H1 (cell line): ENCODE results near the gene TAS2R42. TPM values are rescaled to one million over a fixed set of nuclear protein-coding genes. Genes with fewer than 3 reads are reported as not detected.

Experiments used
- CTCF ChIA-PET: fragments of 300-600 bp; sonication (Branson Sonifier 250); formaldehyde crosslinking; loops from one replicate; lab custom pipeline; 2021; ENCODE audit not compliant: partially characterized antibody; lab: Charles Lee
- POLR2A ChIA-PET: fragments of 300-600 bp; sonication (Branson Sonifier 250); formaldehyde crosslinking; loops from one replicate; lab custom pipeline; 2021; ENCODE audit warnings: inconsistent platforms; ENCODE audit not compliant: partially characterized antibody; lab: Charles Lee
- DNase-seq, 2 experiments: peaks; one replicate each; pipeline versions ENCODE4 v3.0.0 to v3.0.0-alpha.2; 2010 to 2022; ENCODE audit warnings: low spot score in 2 of 2, low read depth in 1 of 2, mixed read lengths in 1 of 2
- FAIRE-seq: peaks from 2 replicates; lab custom pipeline; 2011; peaks lifted over from hg19 to GRCh38; lab: Jason Lieb, UNC
- H2AFZ ChIP-seq: 2 replicates; pipeline ENCODE4 v1.8.1; 2012; ENCODE audit warnings: low read length, inconsistent platforms
- H2AK5ac ChIP-seq: 2 replicates; pipeline ENCODE4 v1.6.1; 2013; ENCODE audit warnings: low read depth, low read length
- H2BK120ac ChIP-seq: replicated peaks from 2 replicates; pipeline ENCODE3; 2013; ENCODE audit warnings: low read depth, low read length, inconsistent platforms
- H2BK12ac ChIP-seq: 2 replicates; pipeline ENCODE4 v1.6.1; 2013; ENCODE audit warnings: low read depth, low read length
- H2BK15ac ChIP-seq: 2 replicates; pipeline ENCODE4 v1.6.1; 2013; ENCODE audit warnings: low read length
- H2BK20ac ChIP-seq: 2 replicates; pipeline ENCODE4 v1.6.1; 2013; ENCODE audit warnings: low read length
- H2BK5ac ChIP-seq: 2 replicates; pipeline ENCODE4 v1.6.1; 2013; ENCODE audit warnings: low read depth, low read length
- H3K14ac ChIP-seq: 2 replicates; pipeline ENCODE4 v1.6.1; 2013; ENCODE audit warnings: inconsistent platforms; ENCODE audit not compliant: insufficient read length
- H3K18ac ChIP-seq: 2 replicates; pipeline ENCODE4 v1.6.1; 2013; ENCODE audit warnings: low read length; ENCODE audit errors: extremely low read depth
- H3K23ac ChIP-seq: 2 replicates; pipeline ENCODE4 v1.6.1; 2013; ENCODE audit warnings: inconsistent platforms; ENCODE audit not compliant: insufficient read length
- H3K23me2 ChIP-seq: 2 replicates; pipeline ENCODE4 v1.6.1; 2013; ENCODE audit warnings: low read depth, low read length
- H3K27ac ChIP-seq: 2 replicates; pipeline ENCODE4 v1.6.1; 2011; ENCODE audit warnings: low read depth, low read length, inconsistent platforms
- H3K27me3 ChIP-seq, 4 experiments: replicated peaks in 1 of 4; 1 replicate in 1 of 4; 2 replicates in 3 of 4; pipeline versions ENCODE4 v1.6.1 to v1.8.1; 2011 to 2013; ENCODE audit warnings: low read length in 3 of 4, mild to moderate bottlenecking in 3 of 4, inconsistent platforms in 2 of 4, mixed read lengths in 2 of 4, moderate library complexity in 1 of 4; ENCODE audit not compliant: control insufficient read depth in 3 of 4, insufficient read depth in 3 of 4; ENCODE audit errors: extremely low read depth in 1 of 4
- H3K36me3 ChIP-seq, 4 experiments: 2 replicates each; pipeline versions ENCODE4 v1.6.1 to v1.8.1; 2011 to 2013; ENCODE audit warnings: mild to moderate bottlenecking in 4 of 4, low read length in 3 of 4, moderate library complexity in 2 of 4, control low read depth in 1 of 4, inconsistent platforms in 1 of 4; ENCODE audit not compliant: insufficient read depth in 4 of 4, control insufficient read depth in 2 of 4
- H3K4ac ChIP-seq: replicated peaks from 2 replicates; pipeline ENCODE3; 2013; ENCODE audit warnings: low read length, low read depth, mixed read lengths, inconsistent platforms; ENCODE audit not compliant: insufficient read length
- H3K4me1 ChIP-seq, 4 experiments: replicated peaks in 1 of 4; 1 replicate in 1 of 4; 2 replicates in 3 of 4; pipeline versions ENCODE4 v1.6.1 to v1.8.1; 2011 to 2013; ENCODE audit warnings: low read length in 3 of 4, inconsistent platforms in 2 of 4, mixed read lengths in 1 of 4; ENCODE audit not compliant: insufficient read depth in 4 of 4, control insufficient read depth in 3 of 4
- H3K4me2 ChIP-seq, 2 experiments: 2 replicates each; pipeline versions ENCODE4 v1.6.1 to v1.8.1; 2011 to 2013; ENCODE audit warnings: low read depth in 2 of 2, low read length in 2 of 2, control low read depth in 1 of 2, inconsistent platforms in 1 of 2, mild to moderate bottlenecking in 1 of 2; ENCODE audit not compliant: insufficient read depth in 1 of 2
- H3K4me3 ChIP-seq, 4 experiments: fragments of 200-600, 300-600 bp in 1 of 4; sonication (generic), shearing (Covaris generic), sonication (Bioruptor Twin) in 1 of 4; 2 replicates each; pipeline versions ENCODE4 v1.5.1 to v1.8.1; 2011 to 2016; ENCODE audit warnings: low read length in 4 of 4, low read depth in 3 of 4, control low read depth in 2 of 4, inconsistent platforms in 2 of 4, mild to moderate bottlenecking in 2 of 4, mixed read lengths in 1 of 4, moderate library complexity in 1 of 4; ENCODE audit not compliant: insufficient read depth in 2 of 4; ENCODE audit errors: extremely low read depth in 1 of 4
- H3K56ac ChIP-seq: replicated peaks from 2 replicates; pipeline ENCODE3; 2013; ENCODE audit warnings: low read depth, mild to moderate bottlenecking, mixed read lengths, low read length, inconsistent platforms; ENCODE audit not compliant: insufficient read length
- H3K79me1 ChIP-seq: 2 replicates; pipeline ENCODE4 v1.6.1; 2013; ENCODE audit warnings: low read depth, low read length, control low read depth
- H3K79me2 ChIP-seq, 2 experiments: 2 replicates each; pipeline versions ENCODE4 v1.6.1 to v1.8.1; 2012 to 2013; ENCODE audit warnings: low read length in 2 of 2, mild to moderate bottlenecking in 2 of 2, inconsistent platforms in 1 of 2; ENCODE audit not compliant: insufficient read depth in 2 of 2, control insufficient read depth in 1 of 2
- H3K9ac ChIP-seq, 4 experiments: replicated peaks in 1 of 4; 1 replicate in 1 of 4; 2 replicates in 3 of 4; pipeline versions ENCODE4 v1.6.1 to v1.8.1; 2011 to 2013; ENCODE audit warnings: low read depth in 3 of 4, low read length in 3 of 4, control low read depth in 2 of 4, mild to moderate bottlenecking in 2 of 4, moderate library complexity in 2 of 4, inconsistent platforms in 1 of 4; ENCODE audit errors: extremely low read depth in 1 of 4
- H3K9me3 ChIP-seq, 2 experiments: 2 replicates each; pipeline versions ENCODE4 v1.6.1 to v1.8.1; 2012 to 2013; ENCODE audit warnings: mild to moderate bottlenecking in 2 of 2, moderate library complexity in 2 of 2, control low read depth in 1 of 2, inconsistent platforms in 1 of 2, low read depth in 1 of 2, low read length in 1 of 2, mixed read lengths in 1 of 2; ENCODE audit not compliant: insufficient read depth in 2 of 2
- H4K20me1 ChIP-seq, 2 experiments: replicated peaks in 1 of 2; 2 replicates each; pipeline versions ENCODE3 to v1.8.1; 2011 to 2013; ENCODE audit warnings: inconsistent platforms in 2 of 2, low read length in 2 of 2, mild to moderate bottlenecking in 1 of 2; ENCODE audit not compliant: insufficient read depth in 2 of 2, control insufficient read depth in 1 of 2
- H4K5ac ChIP-seq: 2 replicates; pipeline ENCODE4 v1.6.1; 2013; ENCODE audit warnings: low read length, low read depth, mixed read lengths, inconsistent platforms; ENCODE audit not compliant: insufficient read length
- H4K8ac ChIP-seq: 2 replicates; pipeline ENCODE4 v1.8.0; 2013; ENCODE audit warnings: mild to moderate bottlenecking, moderate library complexity, low read length, inconsistent platforms; ENCODE audit not compliant: insufficient read depth; ENCODE audit errors: extremely low read depth
- H4K91ac ChIP-seq: replicated peaks from 2 replicates; pipeline ENCODE3; 2013; ENCODE audit warnings: low read length, mixed read lengths, inconsistent platforms; ENCODE audit not compliant: insufficient read length
- CREB1 ChIP-seq: IDR thresholded peaks from 2 replicates; pipeline ENCODE4 v1.6.1; 2012; ENCODE audit warnings: inconsistent platforms
- EZH2 ChIP-seq: fragments of 200-600 bp; sonication (generic); IDR thresholded peaks from 2 replicates; pipeline ENCODE4 v1.7.1; 2012; ENCODE audit warnings: low read depth, mild to moderate bottlenecking, moderate library complexity, low read length, inconsistent platforms; ENCODE audit not compliant: severe bottlenecking
- NANOG ChIP-seq: IDR thresholded peaks from 2 replicates; pipeline ENCODE4 v1.6.1; 2011; ENCODE audit warnings: low read length, low read depth, mild to moderate bottlenecking, inconsistent platforms; ENCODE audit not compliant: insufficient read depth, poor library complexity, severe bottlenecking
- PHF8 ChIP-seq: fragments of 200-600 bp; sonication (generic); conservative IDR thresholded peaks from 2 replicates; pipeline ENCODE4 v1.7.1; 2012; ENCODE audit warnings: low read depth, mild to moderate bottlenecking, inconsistent platforms, low read length, moderate library complexity
- TCF12 ChIP-seq: IDR thresholded peaks from 2 replicates; pipeline ENCODE4 v1.6.1; 2011; ENCODE audit warnings: low read depth, mild to moderate bottlenecking, low read length
- TEAD4 ChIP-seq: IDR thresholded peaks from 2 replicates; pipeline ENCODE4 v1.6.1; 2012; ENCODE audit warnings: low read depth, low read length, inconsistent platforms, mixed read lengths
- ZNF274 ChIP-seq: IDR thresholded peaks from 2 replicates; pipeline ENCODE4 v1.7.0; 2012; ENCODE audit warnings: low read length, borderline replicate concordance; ENCODE audit errors: extremely low read depth
- polyA plus RNA-seq, 7 experiments: library from polyadenylated mRNA; depleted of rRNA in 3 of 7; stranded (reverse) in 5 of 7; unstranded in 2 of 7; fragments of >200 nt in 5 of 7; fragments of 200-250 nt in 2 of 7; gene quantifications; 1 replicate in 5 of 7; 2 replicates in 1 of 7; 4 replicates in 1 of 7; pipeline versions ENCODE4 v1.2.1 to v1.2.3, GENCODE V29; 2011 to 2013; ENCODE audit warnings: missing spikeins in 2 of 7, mixed read lengths in 2 of 7
- total RNA-seq: library from RNA; stranded (reverse); fragmentation: NEBNext Ultra II Directional; extraction: Animal tissue kit (Norgen Biotek cat#: 25700); gene quantifications from 2 replicates; pipeline ENCODE4 v1.2.1, GENCODE V29; 2021
- TF ChIP-seq, protein P1 (sequence below): IDR thresholded peaks from 2 replicates; pipeline ENCODE4 v1.6.1; 2011; ENCODE audit warnings: low read length, improper control_type of control experiment
- TF ChIP-seq, protein P2 (sequence below): IDR thresholded peaks from 2 replicates; pipeline ENCODE4 v1.6.1; 2012; ENCODE audit warnings: low read length, inconsistent platforms

The TAS2R42 gene
- total and polyA plus RNA-seq, 2 of the 8 experiments (the other 6 are each of a cell fraction or from before 2014, with no cell fraction given): not detected

DNA sequence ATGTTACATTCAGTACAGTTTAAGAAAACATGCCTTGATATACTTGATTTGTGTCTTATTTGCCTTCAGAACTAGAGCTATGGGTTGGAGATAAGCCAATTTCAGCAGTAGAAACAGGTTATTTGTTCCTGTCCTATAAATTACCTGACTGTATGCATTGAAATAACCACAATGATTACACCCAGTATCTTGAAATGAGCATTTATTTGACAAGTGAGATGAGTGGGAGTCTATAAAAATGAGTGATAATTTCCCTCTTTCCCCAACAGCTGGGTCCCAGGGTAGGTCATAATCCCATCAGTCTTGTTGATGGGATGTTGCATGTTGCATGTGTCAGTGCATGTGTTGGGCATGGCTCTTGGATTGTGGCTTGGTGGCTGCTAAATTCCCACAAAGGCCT lies 3.7 kb downstream of the TAS2R42 start:
- Histone ChIP-seq H4K5ac (no peak overlapping the region), H4K20me1 (no peaks in the 10 kb centered on the region), H3K4me3 (no peak overlapping the region), H3K79me1 (no peaks in the 10 kb centered on the region), H4K91ac (no peak overlapping the region), H4K8ac (no peak overlapping the region), H3K79me2 (no peaks in the 10 kb centered on the region), H2BK12ac (no peak overlapping the region), H3K14ac (no peak overlapping the region), H2AK5ac (no peak overlapping the region), H3K9me3 (no peaks in the 10 kb centered on the region), H3K4me1 (no peaks in the 10 kb centered on the region), H3K9ac (no peak overlapping the region), H3K27ac (no peak overlapping the region), H3K23ac (no peak overlapping the region), H3K36me3 (no peaks in the 10 kb centered on the region), H3K18ac (no peak overlapping the region), H3K23me2 (no peaks in the 10 kb centered on the region), H3K27me3 (no peaks in the 10 kb centered on the region), H2BK15ac (no peak overlapping the region), H2AFZ (no peak overlapping the region), H2BK120ac (no peak overlapping the region), H3K4ac (no peak overlapping the region), H2BK5ac (no peak overlapping the region), H3K4me2 (no peak overlapping the region), H3K56ac (no peak overlapping the region), H2BK20ac (no peak overlapping the region)
- ChIA-PET CTCF (interaction anchor here (1.4 to 1.7 kb wide), 2 partner anchors 11 to 16 kb away, joined by 3 to 8 read pairs; no protein-coding TSS in a partner anchor), POLR2A (interaction anchor here (0.8 to 2.3 kb wide), 2 partner anchors 12 to 18 kb away, joined by 5 to 11 read pairs; partner anchors contain the start of gene SMIM10L1)
- FAIRE-seq (no peak), DNase-seq (no peak)
- TF ChIP-seq, protein P1, sequence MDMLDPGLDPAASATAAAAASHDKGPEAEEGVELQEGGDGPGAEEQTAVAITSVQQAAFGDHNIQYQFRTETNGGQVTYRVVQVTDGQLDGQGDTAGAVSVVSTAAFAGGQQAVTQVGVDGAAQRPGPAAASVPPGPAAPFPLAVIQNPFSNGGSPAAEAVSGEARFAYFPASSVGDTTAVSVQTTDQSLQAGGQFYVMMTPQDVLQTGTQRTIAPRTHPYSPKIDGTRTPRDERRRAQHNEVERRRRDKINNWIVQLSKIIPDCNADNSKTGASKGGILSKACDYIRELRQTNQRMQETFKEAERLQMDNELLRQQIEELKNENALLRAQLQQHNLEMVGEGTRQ: no peak
- TF ChIP-seq ZNF274 (no peak), PHF8 (no peak), TEAD4 (no peak), CREB1 (no peak), TCF12 (no peak), NANOG (no peak), EZH2 (no peak)
- TF ChIP-seq, protein P2, sequence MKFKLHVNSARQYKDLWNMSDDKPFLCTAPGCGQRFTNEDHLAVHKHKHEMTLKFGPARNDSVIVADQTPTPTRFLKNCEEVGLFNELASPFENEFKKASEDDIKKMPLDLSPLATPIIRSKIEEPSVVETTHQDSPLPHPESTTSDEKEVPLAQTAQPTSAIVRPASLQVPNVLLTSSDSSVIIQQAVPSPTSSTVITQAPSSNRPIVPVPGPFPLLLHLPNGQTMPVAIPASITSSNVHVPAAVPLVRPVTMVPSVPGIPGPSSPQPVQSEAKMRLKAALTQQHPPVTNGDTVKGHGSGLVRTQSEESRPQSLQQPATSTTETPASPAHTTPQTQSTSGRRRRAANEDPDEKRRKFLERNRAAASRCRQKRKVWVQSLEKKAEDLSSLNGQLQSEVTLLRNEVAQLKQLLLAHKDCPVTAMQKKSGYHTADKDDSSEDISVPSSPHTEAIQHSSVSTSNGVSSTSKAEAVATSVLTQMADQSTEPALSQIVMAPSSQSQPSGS: no peak
